HL-60 (cell line): ENCODE results near the gene P2RX1.

Source experiments
- DNase-seq, 2 experiments: peaks; one replicate each; pipeline ENCODE4 v3.0.0-alpha.2; 2010 to 2020; ENCODE audit warnings: low read depth in 1 of 2, low spot score in 1 of 2
- H3K27ac ChIP-seq: fragments of 250-450 bp; sonication (Bioruptor Pico); replicated peaks from 2 replicates; pipeline ENCODE4 v1.5.1; 2020; ENCODE audit warnings: mild to moderate bottlenecking, moderate library complexity
- H3K27me3 ChIP-seq: fragments of 250-450 bp; sonication (Bioruptor Pico); 2 replicates; pipeline ENCODE4 v1.5.1; 2021; ENCODE audit warnings: mild to moderate bottlenecking, moderate library complexity; ENCODE audit not compliant: insufficient read depth, poor library complexity, severe bottlenecking
- H3K4me3 ChIP-seq: replicated peaks from 2 replicates; pipeline ENCODE4 v1.5.1; 2011; ENCODE audit warnings: mild to moderate bottlenecking, control low read depth, low read length; ENCODE audit not compliant: insufficient read depth
- GABPA ChIP-seq: IDR thresholded peaks from 2 replicates; pipeline ENCODE4 v1.6.1; 2012; ENCODE audit warnings: low read depth
- TF ChIP-seq, protein P1 (sequence below): IDR thresholded peaks from one replicate; pipeline ENCODE4 v1.5.1; 2011; ENCODE audit warnings: low read length, control low read depth, inconsistent platforms; ENCODE audit not compliant: insufficient read depth
- TF ChIP-seq, protein P2 (sequence below): IDR thresholded peaks from 2 replicates; pipeline ENCODE4 v1.6.1; 2012; ENCODE audit warnings: low read depth; ENCODE audit not compliant: insufficient replicate concordance

P2RX1 gene

DNA sequence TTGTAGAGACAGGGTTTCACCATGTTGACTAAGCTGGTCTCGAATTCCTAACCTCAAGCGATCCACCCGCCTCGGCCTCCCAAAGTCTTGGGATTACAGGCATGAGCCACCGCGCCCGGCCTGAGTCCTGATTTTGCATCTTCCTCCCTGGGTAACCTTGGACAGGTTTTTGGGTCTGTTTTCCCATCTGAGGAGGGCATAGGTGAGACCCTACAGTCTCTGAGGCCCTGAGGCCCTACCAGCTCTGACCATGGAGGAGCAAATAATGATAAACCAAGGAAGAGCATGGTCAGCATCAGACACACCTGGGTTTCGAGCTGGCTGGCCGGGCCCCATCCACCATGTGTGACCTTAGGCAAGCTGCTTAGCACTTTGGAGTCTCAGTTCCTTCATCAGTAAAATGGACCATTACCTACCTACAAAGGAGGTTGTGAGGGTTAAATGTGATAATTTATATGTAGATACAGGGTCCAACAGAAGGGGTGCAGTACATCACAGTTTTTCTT is 69.0 kb downstream of the P2RX1 start:
- Histone ChIP-seq H3K27ac (no peak overlapping the region), H3K4me3 (no peak overlapping the region), H3K27me3 (no peaks in the 10 kb centered on the region)
- DNase-seq = no peak
- no peak for TF ChIP-seq GABPA
- TF ChIP-seq, protein P1, sequence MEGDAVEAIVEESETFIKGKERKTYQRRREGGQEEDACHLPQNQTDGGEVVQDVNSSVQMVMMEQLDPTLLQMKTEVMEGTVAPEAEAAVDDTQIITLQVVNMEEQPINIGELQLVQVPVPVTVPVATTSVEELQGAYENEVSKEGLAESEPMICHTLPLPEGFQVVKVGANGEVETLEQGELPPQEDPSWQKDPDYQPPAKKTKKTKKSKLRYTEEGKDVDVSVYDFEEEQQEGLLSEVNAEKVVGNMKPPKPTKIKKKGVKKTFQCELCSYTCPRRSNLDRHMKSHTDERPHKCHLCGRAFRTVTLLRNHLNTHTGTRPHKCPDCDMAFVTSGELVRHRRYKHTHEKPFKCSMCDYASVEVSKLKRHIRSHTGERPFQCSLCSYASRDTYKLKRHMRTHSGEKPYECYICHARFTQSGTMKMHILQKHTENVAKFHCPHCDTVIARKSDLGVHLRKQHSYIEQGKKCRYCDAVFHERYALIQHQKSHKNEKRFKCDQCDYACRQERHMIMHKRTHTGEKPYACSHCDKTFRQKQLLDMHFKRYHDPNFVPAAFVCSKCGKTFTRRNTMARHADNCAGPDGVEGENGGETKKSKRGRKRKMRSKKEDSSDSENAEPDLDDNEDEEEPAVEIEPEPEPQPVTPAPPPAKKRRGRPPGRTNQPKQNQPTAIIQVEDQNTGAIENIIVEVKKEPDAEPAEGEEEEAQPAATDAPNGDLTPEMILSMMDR = no peak
- TF ChIP-seq, protein P2, sequence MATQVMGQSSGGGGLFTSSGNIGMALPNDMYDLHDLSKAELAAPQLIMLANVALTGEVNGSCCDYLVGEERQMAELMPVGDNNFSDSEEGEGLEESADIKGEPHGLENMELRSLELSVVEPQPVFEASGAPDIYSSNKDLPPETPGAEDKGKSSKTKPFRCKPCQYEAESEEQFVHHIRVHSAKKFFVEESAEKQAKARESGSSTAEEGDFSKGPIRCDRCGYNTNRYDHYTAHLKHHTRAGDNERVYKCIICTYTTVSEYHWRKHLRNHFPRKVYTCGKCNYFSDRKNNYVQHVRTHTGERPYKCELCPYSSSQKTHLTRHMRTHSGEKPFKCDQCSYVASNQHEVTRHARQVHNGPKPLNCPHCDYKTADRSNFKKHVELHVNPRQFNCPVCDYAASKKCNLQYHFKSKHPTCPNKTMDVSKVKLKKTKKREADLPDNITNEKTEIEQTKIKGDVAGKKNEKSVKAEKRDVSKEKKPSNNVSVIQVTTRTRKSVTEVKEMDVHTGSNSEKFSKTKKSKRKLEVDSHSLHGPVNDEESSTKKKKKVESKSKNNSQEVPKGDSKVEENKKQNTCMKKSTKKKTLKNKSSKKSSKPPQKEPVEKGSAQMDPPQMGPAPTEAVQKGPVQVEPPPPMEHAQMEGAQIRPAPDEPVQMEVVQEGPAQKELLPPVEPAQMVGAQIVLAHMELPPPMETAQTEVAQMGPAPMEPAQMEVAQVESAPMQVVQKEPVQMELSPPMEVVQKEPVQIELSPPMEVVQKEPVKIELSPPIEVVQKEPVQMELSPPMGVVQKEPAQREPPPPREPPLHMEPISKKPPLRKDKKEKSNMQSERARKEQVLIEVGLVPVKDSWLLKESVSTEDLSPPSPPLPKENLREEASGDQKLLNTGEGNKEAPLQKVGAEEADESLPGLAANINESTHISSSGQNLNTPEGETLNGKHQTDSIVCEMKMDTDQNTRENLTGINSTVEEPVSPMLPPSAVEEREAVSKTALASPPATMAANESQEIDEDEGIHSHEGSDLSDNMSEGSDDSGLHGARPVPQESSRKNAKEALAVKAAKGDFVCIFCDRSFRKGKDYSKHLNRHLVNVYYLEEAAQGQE = no peak
